AG09319 (cell line): ENCODE data around the gene AFF1.
"Not testable (repeated sequence)": the region's sequence is repeated elsewhere in the genome, so short reads cannot be mapped to it uniquely, and the experiment has no call there.

Source experiments
- DNase-seq: peaks from one replicate; pipeline ENCODE4 v3.0.0-alpha.2; 2010; ENCODE audit warnings: low read depth; ENCODE audit errors: extremely low read depth
- TF ChIP-seq, protein P1 (sequence below): IDR thresholded peaks from 2 replicates; pipeline ENCODE4 v1.5.1; 2011; ENCODE audit warnings: low read depth, mild to moderate bottlenecking, inconsistent platforms, low read length, moderate library complexity

AFF1 gene

DNA sequence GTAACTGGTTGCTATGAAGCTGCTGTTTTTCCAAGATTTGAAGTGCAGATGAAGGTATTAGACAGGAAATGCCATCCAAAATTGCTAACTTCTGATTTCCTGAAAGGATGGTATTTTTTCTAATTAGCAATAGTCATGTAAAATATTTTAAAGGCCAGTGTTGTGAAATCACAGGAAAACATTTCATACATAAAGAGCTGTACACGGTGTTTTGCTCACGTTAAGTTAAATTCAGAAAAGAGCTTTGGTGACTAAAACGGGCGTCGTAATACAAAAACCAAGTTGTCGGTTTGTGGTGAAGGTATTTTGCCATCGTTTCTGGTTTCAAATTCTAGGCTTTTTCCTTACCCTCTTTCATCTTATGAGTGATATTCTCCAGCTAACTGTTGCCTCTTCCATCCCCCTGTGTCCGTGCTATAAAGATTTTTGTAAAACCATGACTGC is 39.8 kb downstream of the AFF1 start:
- TF ChIP-seq, protein P1, sequence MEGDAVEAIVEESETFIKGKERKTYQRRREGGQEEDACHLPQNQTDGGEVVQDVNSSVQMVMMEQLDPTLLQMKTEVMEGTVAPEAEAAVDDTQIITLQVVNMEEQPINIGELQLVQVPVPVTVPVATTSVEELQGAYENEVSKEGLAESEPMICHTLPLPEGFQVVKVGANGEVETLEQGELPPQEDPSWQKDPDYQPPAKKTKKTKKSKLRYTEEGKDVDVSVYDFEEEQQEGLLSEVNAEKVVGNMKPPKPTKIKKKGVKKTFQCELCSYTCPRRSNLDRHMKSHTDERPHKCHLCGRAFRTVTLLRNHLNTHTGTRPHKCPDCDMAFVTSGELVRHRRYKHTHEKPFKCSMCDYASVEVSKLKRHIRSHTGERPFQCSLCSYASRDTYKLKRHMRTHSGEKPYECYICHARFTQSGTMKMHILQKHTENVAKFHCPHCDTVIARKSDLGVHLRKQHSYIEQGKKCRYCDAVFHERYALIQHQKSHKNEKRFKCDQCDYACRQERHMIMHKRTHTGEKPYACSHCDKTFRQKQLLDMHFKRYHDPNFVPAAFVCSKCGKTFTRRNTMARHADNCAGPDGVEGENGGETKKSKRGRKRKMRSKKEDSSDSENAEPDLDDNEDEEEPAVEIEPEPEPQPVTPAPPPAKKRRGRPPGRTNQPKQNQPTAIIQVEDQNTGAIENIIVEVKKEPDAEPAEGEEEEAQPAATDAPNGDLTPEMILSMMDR: no peak
- no peak for DNase-seq

DNA sequence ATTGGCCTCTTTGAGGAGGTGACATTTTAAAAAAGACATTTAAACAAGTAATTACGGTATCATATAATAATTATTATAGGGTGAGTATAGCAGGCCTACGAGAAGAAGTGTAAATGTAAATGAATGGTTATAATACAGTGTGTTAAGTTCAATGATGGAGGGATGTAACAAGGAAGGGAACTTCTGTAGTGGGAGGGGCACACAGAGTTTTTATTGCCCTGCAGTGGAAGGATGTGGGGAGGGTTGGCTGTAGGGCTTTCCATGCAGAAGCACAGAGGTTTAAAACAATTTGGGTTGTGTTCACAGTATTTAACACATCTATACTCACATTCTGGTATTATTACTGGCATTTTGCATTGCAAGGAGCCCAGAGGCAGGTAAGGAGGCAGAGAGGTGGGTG is 41.1 kb downstream of the AFF1 start:
- TF ChIP-seq, protein P1: no peak
- no peak for DNase-seq

DNA sequence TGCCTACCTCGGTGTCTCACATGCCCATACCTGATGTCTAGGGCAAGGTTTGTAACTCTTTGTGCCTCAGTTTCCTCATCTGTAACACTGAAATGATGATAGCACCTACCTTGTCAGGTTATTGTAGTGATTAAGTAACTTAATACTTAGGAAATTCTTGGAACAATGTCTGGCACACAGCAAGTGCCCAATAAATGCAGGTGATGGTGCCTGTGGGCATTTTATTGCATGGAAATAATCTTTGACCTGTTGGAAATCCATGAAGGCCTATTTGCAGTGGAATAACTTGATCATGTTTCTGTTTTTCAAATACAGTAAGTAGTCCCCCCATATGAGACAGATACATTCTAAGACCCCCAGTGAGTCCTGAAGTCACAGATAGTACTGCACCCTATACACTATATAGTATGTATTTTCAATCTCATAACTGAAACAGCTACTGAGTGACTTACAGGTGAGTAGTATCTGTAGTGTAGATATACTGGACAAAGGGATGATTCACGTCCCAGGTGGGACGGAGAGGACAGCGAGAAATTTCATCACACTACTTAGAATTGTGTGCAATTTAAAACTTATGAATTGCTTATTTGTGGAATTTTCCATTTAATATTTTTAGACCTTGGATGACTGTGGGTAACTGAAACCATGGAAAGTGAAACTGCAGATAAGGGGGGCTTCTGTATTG is 42.1 kb downstream of the AFF1 start:
- DNase-seq: no peak
- TF ChIP-seq, protein P1: no peak

DNA sequence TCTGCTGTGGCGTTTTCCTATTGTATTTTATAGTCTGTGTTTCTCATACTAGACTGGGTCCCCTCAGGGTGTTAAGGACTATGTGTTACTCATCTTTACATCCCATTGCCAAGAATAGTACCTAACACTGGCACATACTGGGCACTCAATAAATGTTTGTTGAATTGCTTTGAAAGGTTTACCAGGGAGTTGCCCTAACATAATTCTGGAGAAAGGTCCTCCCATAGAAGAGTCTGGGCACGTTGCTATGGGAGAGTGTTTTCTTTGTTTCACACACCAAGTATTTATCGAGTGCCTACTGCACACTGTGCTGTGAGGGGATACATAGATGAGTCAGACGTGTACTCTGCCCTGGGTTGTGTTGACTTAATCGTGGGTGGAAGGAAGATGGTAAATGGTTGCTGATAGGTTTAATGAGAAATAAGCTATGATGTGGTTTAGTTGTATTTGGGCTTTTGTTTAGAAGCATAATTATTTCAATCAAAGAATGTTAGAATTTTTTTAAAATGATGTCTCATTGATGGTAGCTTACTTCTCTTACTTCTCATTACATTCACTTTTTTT is 42.9 kb downstream of the AFF1 start:
- TF ChIP-seq, protein P1: no peak
- DNase-seq: no peak

DNA sequence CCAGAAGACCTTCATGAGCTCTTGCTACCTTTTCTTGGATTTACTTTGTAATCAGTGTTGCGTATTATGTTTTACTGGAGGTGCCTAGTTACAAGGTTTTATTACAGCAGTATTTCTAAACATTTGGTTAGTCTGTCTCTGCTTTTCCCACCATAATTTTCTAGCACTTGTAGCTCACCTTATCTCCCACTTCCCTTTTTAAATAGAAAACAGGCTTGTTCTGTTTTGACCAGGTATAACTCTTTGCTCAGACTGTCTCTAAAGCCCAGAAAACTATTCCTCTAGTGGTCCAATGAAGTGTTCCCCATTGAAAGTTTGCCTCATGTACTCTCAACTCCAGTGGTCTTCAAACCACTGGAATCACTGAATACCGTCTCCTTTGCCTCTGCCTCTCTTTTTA is 43.9 kb downstream of the AFF1 start:
- TF ChIP-seq, protein P1: no peak
- no peak for DNase-seq

DNA sequence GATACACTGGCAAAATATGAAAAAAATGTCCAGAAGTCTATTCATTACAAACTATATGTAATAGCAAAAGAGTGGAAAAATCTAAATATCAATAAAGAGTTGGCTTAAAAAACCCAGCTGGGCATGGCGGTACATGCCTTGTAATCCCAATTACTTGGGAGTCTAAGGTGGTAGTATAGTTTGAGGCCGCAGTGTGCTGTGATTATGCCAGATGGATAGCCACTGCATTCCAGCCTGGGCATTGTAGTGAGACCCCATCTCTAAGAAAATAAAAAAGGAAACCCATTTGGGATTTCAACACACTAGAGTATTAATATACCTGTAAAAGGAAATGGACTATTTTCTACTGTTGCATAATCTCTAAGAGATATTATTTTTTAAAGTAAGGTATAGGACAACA is 45.4 kb downstream of the AFF1 start:
- no peak for DNase-seq
- TF ChIP-seq, protein P1: no peak

DNA sequence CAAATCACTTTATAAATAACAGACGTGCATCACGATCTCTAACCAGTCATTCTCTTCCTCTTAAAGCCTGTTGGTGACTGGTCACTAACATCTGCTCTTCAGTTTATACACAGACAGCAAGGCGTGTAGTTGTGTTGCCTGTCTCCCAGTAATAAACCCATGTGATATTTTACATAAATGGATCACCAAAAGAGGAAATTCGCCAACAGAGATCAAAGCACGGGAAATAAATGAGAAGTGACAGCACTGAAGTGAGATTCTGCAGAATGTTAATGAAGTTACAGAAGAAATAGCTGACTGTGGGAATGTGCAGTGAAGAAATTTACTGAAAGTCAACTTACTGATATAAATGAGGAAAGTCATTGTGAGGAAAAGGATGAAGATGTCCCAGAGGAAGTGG is 47.0 kb downstream of the AFF1 start:
- TF ChIP-seq, protein P1: no peak
- DNase-seq: no peak

DNA sequence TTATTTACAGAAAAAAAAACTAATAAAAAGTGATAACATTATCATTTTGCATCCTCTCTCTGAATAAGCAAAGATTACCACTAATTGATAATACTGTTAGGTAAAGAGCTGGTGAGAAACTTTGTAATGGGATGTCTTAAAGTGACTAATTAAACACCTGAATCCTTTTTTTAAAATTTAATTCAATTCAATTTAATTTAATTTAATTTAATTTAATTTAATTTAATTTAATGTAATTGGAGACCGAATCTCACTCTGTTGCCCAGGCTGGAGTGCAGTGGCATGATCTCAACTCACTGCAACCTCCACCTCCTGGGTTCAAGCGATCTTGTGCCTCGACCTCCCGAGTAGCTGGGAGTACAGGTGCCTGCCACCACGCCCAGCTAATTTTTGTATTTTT is 51.0 kb downstream of the AFF1 start:
- DNase-seq: not testable (repeated sequence)

DNA sequence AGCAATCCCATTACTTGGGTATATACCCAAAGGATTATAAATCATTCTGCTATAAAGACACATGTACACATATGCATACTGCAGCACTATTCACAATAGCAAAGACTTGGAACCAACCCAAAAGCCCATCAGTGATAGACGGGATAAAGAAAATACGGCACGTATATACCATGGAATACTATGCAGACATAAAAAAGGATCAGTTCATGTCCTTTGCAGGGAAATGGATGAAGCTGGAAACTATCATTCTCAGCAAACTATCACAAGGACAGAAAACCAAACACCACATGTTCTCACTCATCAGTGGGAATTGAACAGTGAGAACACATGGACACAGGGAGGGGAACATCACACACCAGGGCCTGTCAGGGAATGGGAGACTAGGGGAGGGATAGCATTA is 54.8 kb downstream of the AFF1 start:
- not testable (repeated sequence) for DNase-seq
